SK-N-SH (cell line): Measurements from ENCODE around the gene FIZ1. TPM values are rescaled to one million over a fixed set of nuclear protein-coding genes. Genes with fewer than 3 reads are reported as not detected.

Experiments used
- CTCF ChIA-PET: fragments of 300-600, 350-600 bp; formaldehyde crosslinking; extraction: SDS; loops from one replicate; lab custom pipeline; 2021; lab: Yijun Ruan, JAX
- POLR2A ChIA-PET: fragments of 350-600 bp; sonication (Branson Sonifier 250); formaldehyde crosslinking; extraction: SDS; loops from one replicate; lab custom pipeline; 2020; ENCODE audit warnings: antibody characterized with exemption, inconsistent platforms; lab: Yijun Ruan, JAX
- DNase-seq: peaks from one replicate; pipeline ENCODE4 v3.0.0; 2012
- H2AFZ ChIP-seq: fragments of 200-600 bp; sonication (generic); 2 replicates; pipeline ENCODE4 v1.8.1; 2016; ENCODE audit warnings: antibody characterized with exemption, mild to moderate bottlenecking, low read depth
- H3F3A ChIP-seq: fragments of 200-600 bp; sonication (generic); replicated peaks from 2 replicates; pipeline ENCODE3; 2016; ENCODE audit warnings: antibody characterized with exemption, mild to moderate bottlenecking; ENCODE audit not compliant: insufficient read depth
- H3K27ac ChIP-seq, 2 experiments: fragments of 200-500 bp in 1 of 2; fragments of 200-600 bp in 1 of 2; sonication (Bioruptor generic) in 1 of 2; sonication (generic), shearing (Covaris generic) in 1 of 2; 2 replicates each; pipeline versions ENCODE4 v1.5.1 to v1.6.1; 2014 to 2016; ENCODE audit warnings: low read depth in 2 of 2, inconsistent platforms in 1 of 2, low read length in 1 of 2, mild to moderate bottlenecking in 1 of 2, mixed read lengths in 1 of 2
- H3K27me3 ChIP-seq: fragments of 200-600 bp; sonication (generic), shearing (Covaris generic); 2 replicates; pipeline ENCODE4 v1.6.1; 2016; ENCODE audit warnings: mixed run types; ENCODE audit not compliant: insufficient read depth
- H3K36me3 ChIP-seq, 2 experiments: fragments of 200-500 bp in 1 of 2; fragments of 200-600 bp in 1 of 2; sonication (Bioruptor generic) in 1 of 2; sonication (generic) in 1 of 2; replicated peaks in 1 of 2; 2 replicates each; pipeline versions ENCODE3 to v1.5.1; 2014 to 2016; ENCODE audit warnings: low read length in 1 of 2, mild to moderate bottlenecking in 1 of 2; ENCODE audit not compliant: insufficient read depth in 2 of 2, control insufficient read depth in 1 of 2
- H3K4me1 ChIP-seq, 2 experiments: fragments of 200-500 bp in 1 of 2; fragments of 200-600 bp in 1 of 2; sonication (Bioruptor generic) in 1 of 2; sonication (generic), shearing (Covaris generic) in 1 of 2; 2 replicates each; pipeline versions ENCODE4 v1.5.1 to v1.6.1; 2014 to 2016; ENCODE audit warnings: low read depth in 1 of 2, low read length in 1 of 2, mixed run types in 1 of 2; ENCODE audit not compliant: insufficient read depth in 2 of 2, control insufficient read depth in 1 of 2
- H3K4me2 ChIP-seq: fragments of 200-600 bp; sonication (generic), shearing (Covaris generic); 2 replicates; pipeline ENCODE4 v1.6.1; 2017; ENCODE audit warnings: mixed run types
- H3K4me3 ChIP-seq, 2 experiments: fragments of 200-500 bp in 1 of 2; fragments of 200-600 bp in 1 of 2; sonication (Bioruptor generic) in 1 of 2; sonication (generic), shearing (Covaris generic) in 1 of 2; 2 replicates each; pipeline versions ENCODE4 v1.5.1 to v1.8.1; 2014 to 2016; ENCODE audit warnings: low read depth in 2 of 2, inconsistent platforms in 1 of 2, low read length in 1 of 2, mild to moderate bottlenecking in 1 of 2, mixed read lengths in 1 of 2, moderate library complexity in 1 of 2
- H3K79me2 ChIP-seq: fragments of 200-600 bp; sonication (generic); 2 replicates; pipeline ENCODE4 v1.8.1; 2017; ENCODE audit warnings: mild to moderate bottlenecking; ENCODE audit not compliant: insufficient read depth
- H3K9ac ChIP-seq: fragments of 200-600 bp; sonication (generic); 2 replicates; pipeline ENCODE4 v1.6.1; 2017; ENCODE audit warnings: mixed run types
- H3K9me2 ChIP-seq: fragments of 200-600 bp; sonication (generic); 2 replicates; pipeline ENCODE4 v1.6.1; 2017; ENCODE audit warnings: mixed run types
- H3K9me3 ChIP-seq: fragments of 200-600 bp; sonication (generic); 2 replicates; pipeline ENCODE4 v1.6.1; 2017; ENCODE audit warnings: mixed run types, mild to moderate bottlenecking, moderate library complexity
- H4K20me1 ChIP-seq: fragments of 200-600 bp; sonication (generic); 2 replicates; pipeline ENCODE4 v1.6.1; 2017; ENCODE audit warnings: mild to moderate bottlenecking, mixed run types; ENCODE audit not compliant: insufficient read depth
- CHD2 ChIP-seq: fragments of 150-350 bp; IDR thresholded peaks from 2 replicates; pipeline ENCODE4 v1.6.1; 2018; ENCODE audit warnings: low read length; ENCODE audit not compliant: partially characterized antibody
- EP300 ChIP-seq, 2 experiments: IDR thresholded peaks; 2 replicates each; pipeline versions ENCODE4 v1.4.0 to v1.6.1; 2012; ENCODE audit warnings: borderline replicate concordance in 1 of 2, low read depth in 1 of 2, low read length in 1 of 2
- FOXJ3 ChIP-seq: sonication (generic); formaldehyde crosslinking; IDR thresholded peaks from 2 replicates; pipeline ENCODE4 v1.5.1; 2020; ENCODE audit warnings: mild to moderate bottlenecking, missing genetic modification reagents
- FOXM1 ChIP-seq: IDR thresholded peaks from 2 replicates; pipeline ENCODE4 v1.4.0; 2012; ENCODE audit warnings: low read depth, mild to moderate bottlenecking
- GABPA ChIP-seq: IDR thresholded peaks from 2 replicates; pipeline ENCODE4 v1.4.0; 2012; ENCODE audit warnings: low read depth, mild to moderate bottlenecking
- GATA2 ChIP-seq: sonication (generic); formaldehyde crosslinking; IDR thresholded peaks from 2 replicates; pipeline ENCODE4 v1.5.0; 2020; ENCODE audit warnings: mild to moderate bottlenecking, missing genetic modification reagents
- IRF3 ChIP-seq: fragments of 150-350 bp; IDR thresholded peaks from 2 replicates; pipeline ENCODE4 v1.6.1; 2016; ENCODE audit warnings: mild to moderate bottlenecking, low read depth, low read length
- NFIC ChIP-seq: IDR thresholded peaks from 2 replicates; pipeline ENCODE4 v1.4.0; 2012; ENCODE audit warnings: borderline replicate concordance
- NRF1 ChIP-seq: IDR thresholded peaks from 2 replicates; pipeline ENCODE4 v1.6.1; 2012; ENCODE audit warnings: low read depth, mild to moderate bottlenecking, low read length
- RAD21 ChIP-seq: IDR thresholded peaks from 2 replicates; pipeline ENCODE4 v1.6.1; 2012; ENCODE audit warnings: mild to moderate bottlenecking, low read length
- RCOR1 ChIP-seq: fragments of 150-350 bp; IDR thresholded peaks from 2 replicates; pipeline ENCODE4 v1.6.1; 2017; ENCODE audit warnings: antibody characterized with exemption, low read length
- REST ChIP-seq: IDR thresholded peaks from 2 replicates; pipeline ENCODE4 v1.6.1; 2012; ENCODE audit warnings: mild to moderate bottlenecking, low read depth, low read length, moderate library complexity
- RFX5 ChIP-seq: IDR thresholded peaks from 2 replicates; pipeline ENCODE4 v1.6.1; 2012; ENCODE audit warnings: mild to moderate bottlenecking, improper control_type of control experiment, low read length
- RXRA ChIP-seq: IDR thresholded peaks from 2 replicates; pipeline ENCODE4 v1.4.0; 2012; ENCODE audit warnings: low read depth, mild to moderate bottlenecking, borderline replicate concordance
- SMC3 ChIP-seq: IDR thresholded peaks from 2 replicates; pipeline ENCODE4 v1.6.1; 2012; ENCODE audit warnings: low read depth, low read length, improper control_type of control experiment
- TEAD4 ChIP-seq: IDR thresholded peaks from 2 replicates; pipeline ENCODE4 v1.4.0; 2012; ENCODE audit warnings: mild to moderate bottlenecking, borderline replicate concordance; ENCODE audit not compliant: insufficient read depth
- USF2 ChIP-seq: fragments of 150-350 bp; IDR thresholded peaks from 2 replicates; pipeline ENCODE4 v1.6.1; 2017; ENCODE audit warnings: antibody characterized with exemption, low read length, low read depth, borderline replicate concordance
- WGBS: methylation state at CpG from one replicate; pipeline ENCODE4 v1.1.6; 2017; ENCODE audit warnings: low lambda C conversion rate; 5-methylcytosine and 5-hydroxymethylcytosine counted together
- polyA plus RNA-seq, 3 experiments: library from polyadenylated mRNA; depleted of rRNA; stranded (reverse); fragments of >200 nt; gene quantifications; 2 replicates each; pipeline ENCODE4 v1.2.3, GENCODE V29; 2012

FIZ1 gene
- polyA plus RNA-seq, 1 of the 3 experiments (the other 2 are of a cell fraction), result 5.7 TPM

GRCh38 chr19:55591555-55591954 is 7.8 kb downstream of the FIZ1 start:
- Histone ChIP-seq H3F3A (peaks cover 2% of the 10 kb centered on the region), H3K9me3 (no peaks in the 10 kb centered on the region), H3K4me2 (no peak overlapping the region), H3K9me2 (no peaks in the 10 kb centered on the region), H3K79me2 (no peaks in the 10 kb centered on the region), H3K9ac (no peak overlapping the region), H3K4me3 (no peak overlapping the region)
- CTCF ChIA-PET, result no interaction called here
- no peak for DNase-seq
- WGBS, result 83% methylated on average over 10 of the region's 10 CpGs
- POLR2A ChIA-PET, result no interaction called here
- TF ChIP-seq TEAD4, result no peak
- TF ChIP-seq FOXJ3 (CRISPR knock-in tag), result no peak
- TF ChIP-seq RCOR1, result no peak
- TF ChIP-seq RAD21, result no peak
- no peak for TF ChIP-seq CHD2
- no peak for TF ChIP-seq SMC3
- TF ChIP-seq REST, result no peak
- no peak for TF ChIP-seq EP300 (IDR thresholded peaks at IDR 0.05; ENCODE audit: borderline replicate concordance in 1 of 2, low read depth in 1 of 2, low read length in 1 of 2)
- no peak for TF ChIP-seq RFX5
- no peak for TF ChIP-seq IRF3
- no peak for TF ChIP-seq GATA2 (CRISPR knock-in tag)
- TF ChIP-seq GABPA, result no peak
- no peak for TF ChIP-seq FOXM1
- TF ChIP-seq NRF1, result no peak
- TF ChIP-seq RXRA, result no peak
- no peak for TF ChIP-seq USF2
- TF ChIP-seq NFIC, result no peak
- TF ChIP-seq, all 33 proteins: peak for 0
- no peak overlapping the region for H2AFZ ChIP-seq
- H3K27me3 ChIP-seq, result no peaks in the 10 kb centered on the region
- H3K4me1 ChIP-seq, result peaks cover 5% of the 10 kb centered on the region in 2 experiments; a peak in 2 of 4 replicates
- H3K36me3 ChIP-seq, result peaks cover 13 to 28% of the 10 kb centered on the region in 2 experiments
- H4K20me1 ChIP-seq, result no peaks in the 10 kb centered on the region
- H3K27ac ChIP-seq, result no peak overlapping the region
